Prostate gland (tissue), 2 donors: ENCODE measurements around the gene ZNF827. TPM values are rescaled to one million over a fixed set of nuclear protein-coding genes. Genes with fewer than 3 reads are reported as not detected.

Experiments
- DNase-seq: peaks from one replicate; pipeline ENCODE4 v3.0.0-alpha.2; 2019; ENCODE audit warnings: low spot score
- H3K27ac ChIP-seq, 2 donors: fragments of 200-600 bp; sonication (generic); 2 replicates each; pipeline ENCODE4 v1.5.1; 2017 to 2019
- H3K27me3 ChIP-seq: fragments of 200-600 bp; sonication (generic); replicated peaks from 2 replicates; pipeline ENCODE4 v1.5.1; 2019; ENCODE audit not compliant: insufficient read depth
- H3K36me3 ChIP-seq, 2 donors: fragments of 200-600 bp; sonication (generic); 1 replicate in 1 of 2; 2 replicates in 1 of 2; pipeline versions ENCODE4 v1.5.1 to v1.8.1; 2017 to 2019
- H3K4me1 ChIP-seq: fragments of 200-600 bp; sonication (generic); replicated peaks from 2 replicates; pipeline ENCODE4 v1.5.1; 2019
- H3K4me3 ChIP-seq, 2 donors: fragments of 200-600 bp; sonication (generic); 2 replicates each; pipeline ENCODE4 v1.5.1; 2017 to 2019
- H3K9me3 ChIP-seq: fragments of 200-600 bp; sonication (generic); 2 replicates; pipeline ENCODE4 v1.5.1; 2017
- POLR2A ChIP-seq: fragments of 450-650 bp; IDR thresholded peaks from one replicate; pipeline ENCODE4 v1.6.1; 2016; ENCODE audit warnings: antibody characterized with exemption, mild to moderate bottlenecking
- POLR2AphosphoS5 ChIP-seq: sonication (generic); formaldehyde crosslinking; IDR thresholded peaks from one replicate; pipeline ENCODE4 v1.6.1; 2017; ENCODE audit warnings: antibody characterized with exemption
- WGBS: methylation state at CpG from one replicate; pipeline ENCODE4 v1.1.5; 2018; 5-methylcytosine and 5-hydroxymethylcytosine counted together
- intact Hi-C: fragments of 100-400 bp; cut with DNase I; formaldehyde crosslinking; loops from one replicate; pipeline ENCODE4 v1.14.2; 2022
- total RNA-seq, 2 donors: library from RNA; depleted of rRNA; stranded (reverse); fragments of >200 nt; gene quantifications; one replicate each; pipeline ENCODE4 v1.1.0, GENCODE V29; 2016
- TF ChIP-seq, protein P1 (sequence below), 4 experiments: fragments of 200-600 bp in 2 of 4; fragments of 450-650 bp in 2 of 4; sonication (generic) in 2 of 4; IDR thresholded peaks; 1 replicate in 3 of 4; 2 replicates in 1 of 4; pipeline ENCODE4 v1.5.1; 2016 to 2019; ENCODE audit warnings: antibody characterized with exemption in 4 of 4, mild to moderate bottlenecking in 2 of 4, moderate library complexity in 2 of 4

Gene ZNF827
- total RNA-seq, 2 donors from 2014 or later: 221 to 286 TPM

GRCh38 chr4:145736241-145736831 is 202.3 kb downstream of the ZNF827 start:
- intact Hi-C loops: loop anchor here (10.0 kb wide), 2 partner anchors 88 to 642 kb away; partner anchors contain the start of genes ABCE1 and ANAPC10
- peak overlapping the region; percentile 38 to 98 for H3K27ac ChIP-seq
- H3K9me3 ChIP-seq: no peaks in the 10 kb centered on the region
- no peaks in the 10 kb centered on the region for H3K27me3 ChIP-seq
- no peak for TF ChIP-seq POLR2A
- peak; percentile 75 for TF ChIP-seq POLR2AphosphoS5
- DNase-seq: peak; percentile 77
- no peaks in the 10 kb centered on the region for H3K36me3 ChIP-seq
- 42% methylated on average over 9 of the region's 9 CpGs for WGBS
- H3K4me1 ChIP-seq: peaks cover 30% of the 10 kb centered on the region
- H3K4me3 ChIP-seq: no peak overlapping the region

DNA sequence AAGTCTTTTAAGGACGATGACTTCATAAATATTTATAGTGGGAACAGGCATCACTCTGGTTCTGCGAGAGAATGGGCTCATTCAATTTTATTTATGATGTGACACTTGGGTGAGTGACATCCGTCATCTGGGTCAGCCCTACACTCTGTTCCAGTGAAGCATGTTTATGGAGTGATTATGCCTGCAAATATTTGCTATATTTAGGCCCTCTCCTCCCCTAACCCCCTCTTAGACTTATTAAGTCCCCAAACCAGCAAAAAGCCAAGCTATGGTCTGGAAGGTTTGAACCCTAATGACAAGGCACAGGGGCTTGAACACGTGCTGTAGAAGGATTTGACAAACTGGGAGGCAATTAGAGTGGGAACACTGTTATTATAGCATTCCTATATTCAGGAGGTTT is 202.8 kb downstream of the ZNF827 start:
- Histone ChIP-seq H3K27ac (peak overlapping the region; percentile 97 to 98), H3K27me3 (no peaks in the 10 kb centered on the region), H3K36me3 (no peaks in the 10 kb centered on the region), H3K4me3 (no peak overlapping the region), H3K9me3 (no peaks in the 10 kb centered on the region), H3K4me1 (peaks cover 30% of the 10 kb centered on the region)
- TF ChIP-seq POLR2AphosphoS5: no peak
- TF ChIP-seq POLR2A: no peak
- TF ChIP-seq, protein P1, sequence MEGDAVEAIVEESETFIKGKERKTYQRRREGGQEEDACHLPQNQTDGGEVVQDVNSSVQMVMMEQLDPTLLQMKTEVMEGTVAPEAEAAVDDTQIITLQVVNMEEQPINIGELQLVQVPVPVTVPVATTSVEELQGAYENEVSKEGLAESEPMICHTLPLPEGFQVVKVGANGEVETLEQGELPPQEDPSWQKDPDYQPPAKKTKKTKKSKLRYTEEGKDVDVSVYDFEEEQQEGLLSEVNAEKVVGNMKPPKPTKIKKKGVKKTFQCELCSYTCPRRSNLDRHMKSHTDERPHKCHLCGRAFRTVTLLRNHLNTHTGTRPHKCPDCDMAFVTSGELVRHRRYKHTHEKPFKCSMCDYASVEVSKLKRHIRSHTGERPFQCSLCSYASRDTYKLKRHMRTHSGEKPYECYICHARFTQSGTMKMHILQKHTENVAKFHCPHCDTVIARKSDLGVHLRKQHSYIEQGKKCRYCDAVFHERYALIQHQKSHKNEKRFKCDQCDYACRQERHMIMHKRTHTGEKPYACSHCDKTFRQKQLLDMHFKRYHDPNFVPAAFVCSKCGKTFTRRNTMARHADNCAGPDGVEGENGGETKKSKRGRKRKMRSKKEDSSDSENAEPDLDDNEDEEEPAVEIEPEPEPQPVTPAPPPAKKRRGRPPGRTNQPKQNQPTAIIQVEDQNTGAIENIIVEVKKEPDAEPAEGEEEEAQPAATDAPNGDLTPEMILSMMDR (IDR thresholded peaks at IDR 0.05): no peak
- WGBS: 75% methylated on average over 4 of the region's 4 CpGs
- DNase-seq: no peak
- intact Hi-C loops: loop anchor here (2.0 to 10.0 kb wide), 3 partner anchors 89 to 641 kb away; partner anchors contain the start of genes ABCE1, ANAPC10 and MMAA

GRCh38 chr4:145735347-145735675 is 203.3 kb downstream of the ZNF827 start:
- Histone ChIP-seq H3K9me3 (no peaks in the 10 kb centered on the region), H3K4me3 (no peak overlapping the region), H3K4me1 (peaks cover 30% of the 10 kb centered on the region), H3K36me3 (no peaks in the 10 kb centered on the region), H3K27me3 (no peaks in the 10 kb centered on the region), H3K27ac (peak overlapping the region; percentile 97 to 98)
- no peak for TF ChIP-seq POLR2A
- TF ChIP-seq, protein P1 (IDR thresholded peaks at IDR 0.05): no peak
- TF ChIP-seq POLR2AphosphoS5: no peak
- intact Hi-C loops: loop anchor here (2.0 to 10.0 kb wide), 3 partner anchors 89 to 641 kb away; partner anchors contain the start of genes ABCE1, ANAPC10 and MMAA
- DNase-seq: peak; percentile 21
- WGBS: 41% methylated on average over 2 of the region's 2 CpGs

DNA sequence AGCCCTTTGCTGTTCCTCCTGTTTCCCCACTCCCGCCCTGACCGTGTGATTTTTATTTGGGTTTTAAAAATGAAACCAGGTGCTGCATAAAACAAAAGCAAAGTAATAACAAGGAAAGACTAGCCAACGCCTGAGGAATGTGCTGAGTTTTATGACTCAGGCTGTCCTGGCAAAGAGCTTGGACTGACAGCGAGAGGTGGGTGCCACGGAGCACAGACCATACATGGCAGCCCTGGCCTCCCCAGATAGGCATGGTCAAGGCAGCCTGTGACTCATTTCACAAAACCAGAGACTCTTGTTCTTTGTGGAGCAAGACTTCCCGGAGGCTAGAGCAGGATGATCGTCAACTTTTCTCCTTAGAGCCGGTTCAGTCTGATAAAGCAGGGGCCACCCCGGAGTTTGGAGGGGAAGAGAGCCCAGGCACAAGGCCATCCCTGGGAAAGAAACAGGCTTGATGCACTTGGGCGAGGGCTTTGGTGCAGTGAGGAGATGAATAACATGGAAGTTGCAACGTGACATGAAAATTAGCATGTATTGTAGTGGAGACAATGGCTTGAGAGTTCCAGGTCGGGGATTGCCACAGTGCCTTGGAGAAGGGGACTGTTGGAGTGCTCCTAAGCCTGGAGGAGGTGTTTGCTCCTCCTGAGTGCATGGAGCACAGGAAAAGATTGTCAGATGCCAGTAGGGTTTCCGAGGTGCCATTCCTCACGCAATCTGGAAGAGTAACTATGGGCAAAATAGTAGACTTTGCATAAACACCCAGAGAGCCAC is 203.9 kb downstream of the ZNF827 start:
- H3K4me1 ChIP-seq: peaks cover 30% of the 10 kb centered on the region
- peak; percentile 89 for DNase-seq
- peak overlapping the region; percentile 97 to 98 for H3K27ac ChIP-seq
- H3K27me3 ChIP-seq: no peaks in the 10 kb centered on the region
- intact Hi-C loops: loop anchor here (2.0 to 10.0 kb wide), 3 partner anchors 90 to 640 kb away; partner anchors contain the start of genes ABCE1, ANAPC10 and MMAA
- TF ChIP-seq, protein P1 (IDR thresholded peaks at IDR 0.05): no peak
- TF ChIP-seq POLR2A (peak; percentile 17), POLR2AphosphoS5 (peak; percentile 93)
- no peak overlapping the region for H3K4me3 ChIP-seq
- 25% methylated on average over 14 of the region's 14 CpGs for WGBS
- no peaks in the 10 kb centered on the region for H3K36me3 ChIP-seq
- no peaks in the 10 kb centered on the region for H3K9me3 ChIP-seq

- Histone ChIP-seq H3K4me1 (peaks cover 30% of the 10 kb centered on the region), H3K27me3 (no peaks in the 10 kb centered on the region), H3K36me3 (no peaks in the 10 kb centered on the region), H3K27ac (peak overlapping the region; percentile 97 to 98), H3K9me3 (no peaks in the 10 kb centered on the region), H3K4me3 (no peak overlapping the region)
- TF ChIP-seq POLR2A: no peak
- DNase-seq: no peak
- WGBS: 51% methylated on average over 7 of the region's 7 CpGs
- intact Hi-C loops: loop anchor here (2.0 to 10.0 kb wide), 3 partner anchors 91 to 639 kb away; partner anchors contain the start of genes ABCE1, ANAPC10 and MMAA
These were observed 204.6 kb downstream of the ZNF827 start for GRCh38 chr4:145734031-145734430.
